Thymus (tissue), 11 donors: ENCODE results near the gene AP3B1. TPM values are rescaled to one million over a fixed set of nuclear protein-coding genes. Genes with fewer than 3 reads are reported as not detected.

ENCODE experiments used
- DNase-seq, 9 donors: peaks; one replicate each; pipeline ENCODE4 v3.0.0-alpha.2; 2013; ENCODE audit warnings: low spot score in 9 of 9, low read depth in 6 of 9, missing footprints in 1 of 9
- H3K27ac ChIP-seq, 2 donors: one replicate each; pipeline ENCODE4 v1.5.1; 2013; ENCODE audit warnings: control low read depth in 1 of 2, low read depth in 1 of 2, low read length in 1 of 2, mild to moderate bottlenecking in 1 of 2, moderate library complexity in 1 of 2
- H3K27me3 ChIP-seq, 2 donors: one replicate each; pipeline ENCODE4 v1.5.1; 2013; ENCODE audit warnings: low read length in 1 of 2; ENCODE audit not compliant: control insufficient read depth in 2 of 2, insufficient read depth in 1 of 2
- H3K36me3 ChIP-seq, 2 donors: one replicate each; pipeline ENCODE4 v1.5.1; 2013; ENCODE audit warnings: low read length in 1 of 2, mild to moderate bottlenecking in 1 of 2, moderate library complexity in 1 of 2; ENCODE audit not compliant: control insufficient read depth in 2 of 2, insufficient read depth in 2 of 2
- H3K4me1 ChIP-seq, 2 donors: one replicate each; pipeline ENCODE4 v1.5.1; 2013; ENCODE audit warnings: low read length in 2 of 2; ENCODE audit not compliant: control insufficient read depth in 2 of 2, insufficient read depth in 2 of 2
- H3K4me3 ChIP-seq, 2 donors: one replicate each; pipeline ENCODE4 v1.5.1; 2013; ENCODE audit warnings: low read length in 2 of 2, control low read depth in 1 of 2, mild to moderate bottlenecking in 1 of 2
- H3K9me3 ChIP-seq, 2 donors: one replicate each; pipeline ENCODE4 v1.5.1; 2013; ENCODE audit warnings: low read length in 1 of 2, mild to moderate bottlenecking in 1 of 2; ENCODE audit not compliant: control insufficient read depth in 2 of 2, insufficient read depth in 1 of 2
- WGBS: extraction: QIAGEN DNeasy Blood & Tissue Kit; methylation state at CpG from one replicate; pipeline ENCODE4 v1.1.7; 2013; 5-methylcytosine and 5-hydroxymethylcytosine counted together
- polyA plus RNA-seq: library from polyadenylated mRNA; stranded (reverse); fragments of 200-250 nt; gene quantifications from one replicate; pipeline ENCODE4 v1.2.3, GENCODE V29; 2013
- total RNA-seq: library from RNA; stranded (reverse); fragments of 120-200 nt; gene quantifications from one replicate; pipeline ENCODE4 v1.2.4, GENCODE V29; 2013
- donor health status: healthy.

Gene AP3B1
- total and polyA plus RNA-seq, 2 donors = 38.3 to 39.2 TPM

DNA sequence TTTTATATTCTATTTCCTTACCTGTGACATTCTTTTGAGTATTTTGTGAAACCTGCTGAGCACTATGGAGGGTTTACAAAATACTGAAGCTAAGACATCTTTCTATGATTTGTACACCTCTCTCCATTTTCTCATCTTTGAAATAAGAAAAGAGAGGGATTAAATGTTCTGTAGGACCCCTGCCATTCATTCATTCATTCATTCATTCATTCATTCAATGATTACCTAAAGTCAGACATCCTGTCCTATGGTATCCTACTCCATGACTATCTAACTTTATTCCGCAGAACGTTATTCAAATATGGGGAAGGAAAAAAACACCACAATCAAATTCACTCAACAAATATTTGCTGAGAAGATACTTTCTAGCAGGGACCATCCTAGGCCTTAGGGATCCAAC is 51.4 kb downstream of the AP3B1 start:
- H3K4me3 ChIP-seq = no peak overlapping the region
- no peak for DNase-seq
- peaks cover 0 to 12% of the 10 kb centered on the region in 2 donors for H3K36me3 ChIP-seq
- WGBS = 100% methylated on average over 2 of the region's 2 CpGs
- H3K4me1 ChIP-seq = no peaks in the 10 kb centered on the region
- H3K27ac ChIP-seq = no peak overlapping the region
- H3K27me3 ChIP-seq = no peaks in the 10 kb centered on the region
- H3K9me3 ChIP-seq = no peaks in the 10 kb centered on the region

DNA sequence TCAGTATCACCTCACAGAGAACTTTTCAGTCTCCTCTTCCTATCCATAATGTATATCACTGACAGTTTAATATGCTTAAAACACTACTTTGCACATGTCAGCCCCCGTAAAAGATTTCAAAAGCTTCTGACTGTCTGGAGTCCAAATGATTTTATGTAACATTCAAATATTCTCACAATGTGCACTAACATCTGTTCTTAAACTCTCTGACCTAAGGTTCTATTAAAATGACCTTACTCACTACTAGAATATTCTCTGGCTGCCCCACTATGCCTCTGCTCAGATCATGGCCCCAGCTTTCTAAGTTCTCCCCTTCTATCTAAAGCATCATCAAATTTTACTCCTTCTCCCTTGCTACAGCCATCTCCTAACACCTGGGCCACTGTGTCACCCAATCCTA is 52.5 kb downstream of the AP3B1 start:
- 99% methylated on average over 1 of the region's 1 CpG for WGBS
- Histone ChIP-seq H3K27me3 (no peaks in the 10 kb centered on the region), H3K27ac (no peak overlapping the region), H3K4me1 (no peaks in the 10 kb centered on the region), H3K9me3 (no peaks in the 10 kb centered on the region), H3K36me3 (peaks cover 4 to 12% of the 10 kb centered on the region in 2 donors), H3K4me3 (no peak overlapping the region)
- DNase-seq = no peak

GRCh38 chr5:78237911-78238310 is 56.6 kb downstream of the AP3B1 start:
- Histone ChIP-seq H3K36me3 (peaks cover 4 to 10% of the 10 kb centered on the region in 2 donors), H3K27me3 (no peaks in the 10 kb centered on the region), H3K27ac (no peak overlapping the region), H3K9me3 (no peaks in the 10 kb centered on the region), H3K4me3 (no peak overlapping the region), H3K4me1 (no peaks in the 10 kb centered on the region)
- 99% methylated on average over 3 of the region's 3 CpGs for WGBS
- DNase-seq = no peak

- H3K4me3 ChIP-seq = no peak overlapping the region
- WGBS = 98% methylated on average over 2 of the region's 2 CpGs
- H3K27me3 ChIP-seq = no peaks in the 10 kb centered on the region
- H3K9me3 ChIP-seq = no peaks in the 10 kb centered on the region
- H3K36me3 ChIP-seq = peaks cover 4 to 10% of the 10 kb centered on the region in 2 donors
- no peak overlapping the region for H3K27ac ChIP-seq
- no peaks in the 10 kb centered on the region for H3K4me1 ChIP-seq
- DNase-seq = no peak
Measured at GRCh38 chr5:78236046-78236445, 58.5 kb downstream of the AP3B1 start.

GRCh38 chr5:78235289-78235688 is 59.2 kb downstream of the AP3B1 start:
- Histone ChIP-seq H3K4me1 (no peaks in the 10 kb centered on the region), H3K4me3 (no peak overlapping the region), H3K36me3 (peaks cover 4 to 9% of the 10 kb centered on the region in 2 donors), H3K9me3 (no peaks in the 10 kb centered on the region), H3K27ac (no peak overlapping the region), H3K27me3 (no peaks in the 10 kb centered on the region)
- DNase-seq = no peak
- WGBS = over 99% methylated on average over 3 of the region's 3 CpGs

DNA sequence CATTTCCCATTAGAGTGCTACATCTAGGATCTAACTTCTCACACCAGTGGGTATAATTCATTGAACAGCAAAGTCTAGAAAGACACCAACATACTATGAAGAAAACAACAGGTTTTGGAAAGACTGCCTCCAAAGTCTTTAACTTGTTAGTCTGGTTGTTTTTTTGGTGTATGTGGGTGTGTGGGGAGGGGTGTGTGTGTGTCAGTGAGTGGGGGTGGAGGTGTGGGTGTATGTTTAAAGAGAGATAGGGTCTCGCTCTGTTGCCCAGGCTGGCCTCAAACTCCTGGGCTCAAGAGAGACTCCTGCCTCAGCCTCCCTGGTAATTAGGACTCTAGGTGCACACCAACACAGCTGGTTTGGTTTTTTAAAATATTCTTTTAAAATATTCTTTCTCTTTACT is 59.7 kb downstream of the AP3B1 start:
- no peak overlapping the region for H3K27ac ChIP-seq

GRCh38 chr5:78232163-78232562 is 62.3 kb downstream of the AP3B1 start:
- DNase-seq = no peak
- WGBS = 96% methylated on average over 1 of the region's 1 CpG

More for the DNA sequence above, 59.7 kb downstream of the AP3B1 start:
- Histone ChIP-seq H3K4me3 (no peak overlapping the region), H3K4me1 (no peaks in the 10 kb centered on the region), H3K27me3 (no peaks in the 10 kb centered on the region), H3K9me3 (no peaks in the 10 kb centered on the region), H3K36me3 (peaks cover 4% of the 10 kb centered on the region in 2 donors)
- WGBS = 100% methylated on average over 1 of the region's 1 CpG
- no peak for DNase-seq

DNA sequence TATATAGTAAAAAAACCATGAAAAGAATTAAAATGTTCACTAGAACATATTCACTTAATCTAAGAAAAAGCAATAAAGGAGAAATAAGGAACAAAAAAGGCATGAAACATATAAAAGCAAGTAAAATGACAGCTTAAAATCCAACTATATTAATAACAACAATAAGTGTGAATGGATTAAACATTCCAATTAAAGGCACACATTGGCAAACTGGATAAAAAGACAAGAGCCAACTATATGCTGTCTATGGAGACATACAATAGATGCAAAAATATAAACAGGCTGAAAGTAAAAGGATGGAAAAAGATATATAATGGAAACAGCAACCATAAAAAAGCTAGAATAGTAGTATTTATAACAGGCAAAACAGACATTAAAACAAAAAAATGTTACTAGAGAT is 70.1 kb downstream of the AP3B1 start:
- Histone ChIP-seq H3K9me3 (no peaks in the 10 kb centered on the region), H3K27me3 (no peaks in the 10 kb centered on the region), H3K36me3 (peaks cover 9 to 10% of the 10 kb centered on the region in 2 donors), H3K4me1 (no peaks in the 10 kb centered on the region), H3K4me3 (no peak overlapping the region), H3K27ac (no peak overlapping the region)
- DNase-seq = no peak

More at GRCh38 chr5:78232163-78232562, 62.3 kb downstream of the AP3B1 start:
- H3K27ac ChIP-seq = no peak overlapping the region
- no peak overlapping the region for H3K4me3 ChIP-seq
- H3K9me3 ChIP-seq = no peaks in the 10 kb centered on the region
- no peaks in the 10 kb centered on the region for H3K36me3 ChIP-seq
- no peaks in the 10 kb centered on the region for H3K27me3 ChIP-seq
- no peaks in the 10 kb centered on the region for H3K4me1 ChIP-seq

DNA sequence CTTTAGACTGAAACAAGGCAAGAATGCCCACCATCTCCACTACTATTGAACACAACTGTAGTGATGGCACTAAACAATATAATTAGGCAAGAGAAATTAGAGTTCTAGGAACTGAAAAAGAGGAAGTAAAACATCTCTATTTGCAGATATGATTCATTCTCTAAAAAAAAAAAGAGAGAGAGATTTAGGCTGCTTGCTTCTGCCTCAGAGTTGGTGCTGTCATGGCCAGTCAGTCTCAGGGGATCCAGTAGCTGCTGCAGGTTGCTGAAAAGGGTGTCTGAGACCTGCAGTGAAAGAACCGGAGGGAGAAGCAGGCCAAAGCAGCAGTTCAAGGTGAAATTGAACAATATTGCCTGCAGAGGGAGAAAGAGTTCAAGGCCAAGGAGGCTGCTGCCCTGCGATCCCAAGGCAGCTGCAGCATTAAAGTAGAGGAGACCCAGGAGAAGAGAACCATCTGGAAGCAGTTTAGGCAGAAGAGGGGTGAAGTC is 72.5 kb downstream of the AP3B1 start:
- Histone ChIP-seq H3K4me1 (no peaks in the 10 kb centered on the region), H3K4me3 (no peak overlapping the region), H3K27ac (no peak overlapping the region), H3K36me3 (peaks cover 9 to 10% of the 10 kb centered on the region in 2 donors), H3K27me3 (no peaks in the 10 kb centered on the region), H3K9me3 (no peaks in the 10 kb centered on the region)
- peak in 2 of 9 donors; percentile 1 to 5 for DNase-seq
- 90% methylated on average over 2 of the region's 2 CpGs for WGBS

DNA sequence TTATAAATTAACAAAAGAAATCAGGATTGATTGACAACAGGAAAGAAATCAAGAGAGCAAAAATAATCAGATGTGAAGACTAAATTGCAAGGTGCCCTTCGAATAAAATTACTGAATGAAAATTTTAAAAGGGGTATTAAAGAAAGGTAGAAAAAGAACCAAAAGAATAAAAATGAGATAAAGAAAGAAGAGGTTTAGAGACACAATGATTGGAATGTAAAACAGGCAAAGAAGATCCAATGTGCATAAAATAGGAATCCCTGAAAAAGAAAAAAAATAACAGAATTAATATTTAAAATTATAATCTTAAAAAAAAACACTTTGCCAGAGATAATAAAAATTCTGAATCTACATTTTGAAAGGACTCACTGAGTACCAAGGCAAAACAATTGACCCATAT is 73.0 kb downstream of the AP3B1 start:
- Histone ChIP-seq H3K9me3 (no peaks in the 10 kb centered on the region), H3K4me3 (no peak overlapping the region), H3K36me3 (peaks cover 9 to 10% of the 10 kb centered on the region in 2 donors), H3K27me3 (no peaks in the 10 kb centered on the region), H3K27ac (no peak overlapping the region), H3K4me1 (no peaks in the 10 kb centered on the region)
- DNase-seq = no peak
- 100% methylated on average over 1 of the region's 1 CpG for WGBS
